PC-9 (cell line): Measurements from ENCODE around the gene UBA7. TPM values are rescaled to one million over a fixed set of nuclear protein-coding genes. Genes with fewer than 3 reads are reported as not detected.

ENCODE experiments used
- BruUV-seq: library from RNA; stranded (reverse); fragments of 400-500 nt; replicated peaks from 2 replicates; lab custom pipeline; 2021; lab: Mats Ljungman, UMichigan
- CTCF ChIA-PET: fragments of 300-600 bp; sonication (Branson Sonifier 250); formaldehyde crosslinking; loops from one replicate; lab custom pipeline; 2022; ENCODE audit warnings: antibody characterized with exemption; lab: Charles Lee
- POLR2A ChIA-PET: fragments of 300-600 bp; sonication (Branson Sonifier 250); formaldehyde crosslinking; loops from one replicate; lab custom pipeline; 2022; ENCODE audit warnings: antibody characterized with exemption; ENCODE audit not compliant: unreplicated experiment; lab: Charles Lee
- DNase-seq, 2 experiments: peaks; one replicate each; pipeline versions ENCODE4 v3.0.0 to v3.0.0-alpha.2; 2015 to 2022; ENCODE audit warnings: mixed read lengths in 1 of 2
- H2AFZ ChIP-seq: fragments of 200-600 bp; sonication (generic); 2 replicates; pipeline ENCODE4 v1.8.1; 2017; ENCODE audit warnings: antibody characterized with exemption
- H3F3A ChIP-seq: fragments of 200-600 bp; sonication (generic); 2 replicates; pipeline ENCODE4 v1.8.1; 2017; ENCODE audit warnings: antibody characterized with exemption, mild to moderate bottlenecking, low read depth; ENCODE audit not compliant: insufficient read depth
- H3K27ac ChIP-seq: fragments of 200-600 bp; sonication (generic); 2 replicates; pipeline ENCODE4 v1.6.1; 2016; ENCODE audit warnings: mixed run types
- H3K27me3 ChIP-seq: fragments of 200-600 bp; sonication (generic); 2 replicates; pipeline ENCODE4 v1.6.1; 2016; ENCODE audit warnings: low read depth, mixed run types; ENCODE audit not compliant: insufficient read depth
- H3K36me3 ChIP-seq: fragments of 200-600 bp; sonication (generic); 2 replicates; pipeline ENCODE4 v1.6.1; 2016; ENCODE audit warnings: low read depth, mixed run types
- H3K4me1 ChIP-seq: fragments of 200-600 bp; sonication (generic); replicated peaks from 2 replicates; pipeline ENCODE4 v1.6.1; 2016; ENCODE audit warnings: mixed run types; ENCODE audit not compliant: insufficient read depth
- H3K4me2 ChIP-seq: fragments of 200-600 bp; sonication (generic); 2 replicates; pipeline ENCODE4 v1.6.1; 2017; ENCODE audit warnings: mixed run types
- H3K4me3 ChIP-seq: fragments of 200-600 bp; sonication (generic); 2 replicates; pipeline ENCODE4 v1.6.1; 2016; ENCODE audit warnings: mixed run types
- H3K79me2 ChIP-seq: fragments of 200-600 bp; sonication (generic); 2 replicates; pipeline ENCODE4 v1.6.1; 2017; ENCODE audit warnings: low read depth, mixed run types
- H3K9me2 ChIP-seq: fragments of 200-600 bp; sonication (generic); 2 replicates; pipeline ENCODE4 v1.8.1; 2017; ENCODE audit warnings: mild to moderate bottlenecking; ENCODE audit not compliant: insufficient read depth
- H3K9me3 ChIP-seq: fragments of 200-600 bp; sonication (generic); 2 replicates; pipeline ENCODE4 v1.8.1; 2016; ENCODE audit warnings: low read depth; ENCODE audit not compliant: insufficient read depth
- H4K20me1 ChIP-seq: fragments of 200-600 bp; sonication (generic); 2 replicates; pipeline ENCODE4 v1.8.1; 2017; ENCODE audit not compliant: insufficient read depth
- CTCF ChIP-seq: fragments of 200-600 bp; sonication (generic); conservative IDR thresholded peaks from 2 replicates; pipeline ENCODE4 v1.6.1; 2017; ENCODE audit warnings: mixed run types, antibody characterized with exemption, mild to moderate bottlenecking, moderate library complexity
- EZH2 ChIP-seq: fragments of 200-600 bp; sonication (generic); IDR thresholded peaks from 2 replicates; pipeline ENCODE4 v1.8.0; 2017; ENCODE audit warnings: antibody characterized with exemption, low read depth
- intact Hi-C: fragments of 100-400 bp; cut with micrococcal nuclease; formaldehyde crosslinking; loops from one replicate; pipeline ENCODE4 v1.10.0; 2022; ENCODE audit not compliant: unreplicated experiment
- total RNA-seq: library from RNA; stranded (reverse); gene quantifications from 2 replicates; pipeline ENCODE4 v1.2.3, GENCODE V29; 2021

Gene UBA7
- total RNA-seq, 1 experiment from 2014 or later = 48.6 TPM

GRCh38 chr3:49799105-49799504 lies 14.6 kb downstream of the UBA7 start:
- no peaks in the 10 kb centered on the region; the same call in 1 of the 2 replicates for H3F3A ChIP-seq
- H3K4me3 ChIP-seq = no peak overlapping the region
- DNase-seq = no peak
- H3K36me3 ChIP-seq = no peaks in the 10 kb centered on the region
- intact Hi-C loops = no loop called here
- TF ChIP-seq EZH2 (no peak), CTCF (no peak)
- CTCF ChIA-PET = interaction anchor here (0.7 kb wide), 1 partner anchor 27 kb away, joined by 8 read pairs; no protein-coding TSS in a partner anchor
- BruUV-seq = TSS peak; percentile 39
- H3K9me3 ChIP-seq = no peaks in the 10 kb centered on the region
- no peaks in the 10 kb centered on the region for H3K9me2 ChIP-seq
- POLR2A ChIA-PET = no interaction called here
- H2AFZ ChIP-seq = no peak overlapping the region
- H3K27ac ChIP-seq = no peak overlapping the region
- peak overlapping the region; percentile 41 for H3K4me2 ChIP-seq
- H3K79me2 ChIP-seq = no peaks in the 10 kb centered on the region
- peaks cover 11% of the 10 kb centered on the region; the same call in 1 of the 2 replicates for H3K4me1 ChIP-seq
- H3K27me3 ChIP-seq = peaks cover 7% of the 10 kb centered on the region
- no peaks in the 10 kb centered on the region for H4K20me1 ChIP-seq

GRCh38 chr3:49794926-49795905 lies 18.5 kb downstream of the UBA7 start:
- ChIA-PET CTCF (no interaction called here), POLR2A (no interaction called here)
- TF ChIP-seq EZH2 = no peak
- no peak for TF ChIP-seq CTCF

GRCh38 chr3:49794431-49794830 lies 19.3 kb downstream of the UBA7 start:
- BruUV-seq = no TSS peak
- H3K4me3 ChIP-seq = no peak overlapping the region
- no peaks in the 10 kb centered on the region for H3K79me2 ChIP-seq
- TF ChIP-seq EZH2 (no peak), CTCF (no peak)
- DNase-seq = no peak
- no peaks in the 10 kb centered on the region for H3K27me3 ChIP-seq
- no peaks in the 10 kb centered on the region for H3K9me3 ChIP-seq
- H3K9me2 ChIP-seq = no peaks in the 10 kb centered on the region
- intact Hi-C loops = no loop called here
- H3K36me3 ChIP-seq = no peaks in the 10 kb centered on the region
- H2AFZ ChIP-seq = no peak overlapping the region
- no peak overlapping the region for H3K27ac ChIP-seq
- ChIA-PET CTCF (no interaction called here), POLR2A (no interaction called here)
- no peaks in the 10 kb centered on the region for H3F3A ChIP-seq
- no peak overlapping the region for H3K4me2 ChIP-seq
- no peaks in the 10 kb centered on the region for H4K20me1 ChIP-seq
- H3K4me1 ChIP-seq = peaks cover 4% of the 10 kb centered on the region; the same call in 1 of the 2 replicates

More at GRCh38 chr3:49794926-49795905, 18.5 kb downstream of the UBA7 start:
- Histone ChIP-seq H2AFZ (no peak overlapping the region), H3K9me2 (no peaks in the 10 kb centered on the region), H3K27me3 (no peaks in the 10 kb centered on the region), H3K27ac (no peak overlapping the region), H4K20me1 (no peaks in the 10 kb centered on the region), H3K4me3 (no peak overlapping the region), H3K79me2 (no peaks in the 10 kb centered on the region), H3F3A (no peaks in the 10 kb centered on the region), H3K36me3 (no peaks in the 10 kb centered on the region), H3K4me2 (no peak overlapping the region), H3K9me3 (no peaks in the 10 kb centered on the region), H3K4me1 (peaks cover 11% of the 10 kb centered on the region; the same call in 1 of the 2 replicates)
- intact Hi-C loops = no loop called here
- no TSS peak for BruUV-seq
- DNase-seq = no peak
